Liver (tissue), 3 donors: ENCODE measurements around the gene GRIA1.

ENCODE experiments used
- GABPA ChIP-seq, 2 donors: IDR thresholded peaks in 1 of 2; conservative IDR thresholded peaks in 1 of 2; 2 replicates each; pipeline ENCODE4 v1.6.1; 2016; ENCODE audit warnings: antibody characterized with exemption in 2 of 2, mild to moderate bottlenecking in 1 of 2, moderate library complexity in 1 of 2
- TAF1 ChIP-seq: conservative IDR thresholded peaks from 2 replicates; pipeline ENCODE4 v1.6.1; 2016; ENCODE audit warnings: antibody characterized with exemption, mild to moderate bottlenecking
- YY1 ChIP-seq: IDR thresholded peaks from 2 replicates; pipeline ENCODE4 v1.6.1; 2016; ENCODE audit warnings: antibody characterized with exemption, mild to moderate bottlenecking
- TF ChIP-seq, protein P1 (sequence below): fragments of 150-350 bp; IDR thresholded peaks from 2 replicates; pipeline ENCODE4 v1.5.1; 2017; ENCODE audit warnings: improper control_type of control experiment, low read depth, low read length; ENCODE audit not compliant: missing input control
- TF ChIP-seq, protein P2 (sequence below): IDR thresholded peaks from 2 replicates; pipeline ENCODE4 v1.6.1; 2016; ENCODE audit warnings: antibody characterized with exemption
- donor health status: healthy.
- donor health status: healthy.

DNA sequence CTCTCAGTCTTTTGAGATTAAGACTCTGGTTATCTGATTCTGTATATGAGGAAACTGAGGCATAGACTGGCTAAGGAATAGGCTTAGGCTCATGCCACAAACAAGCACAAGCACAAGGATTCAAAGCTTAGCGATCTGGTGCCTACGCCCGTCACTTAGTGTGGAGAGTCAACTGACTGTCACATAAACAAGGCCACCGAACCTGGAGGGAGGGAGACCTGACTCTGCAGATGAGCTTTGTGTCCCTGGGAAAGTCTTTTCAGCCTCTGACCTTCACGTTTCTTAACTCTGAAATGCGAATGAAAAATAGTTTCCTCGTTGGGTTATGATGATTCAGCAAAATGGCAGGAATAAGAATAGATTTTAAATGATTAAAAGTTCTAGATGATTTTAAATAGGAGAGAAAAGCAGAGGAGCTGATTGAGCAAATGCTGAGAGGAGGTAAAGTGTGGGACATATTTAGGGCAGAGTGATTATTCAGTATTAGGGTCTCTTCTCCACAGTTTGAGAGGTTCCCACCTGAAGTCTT lies 135.4 kb downstream of the GRIA1 start:
- TF ChIP-seq GABPA (IDR thresholded peaks at IDR 0.05 in 1 of 2, conservative IDR thresholded peaks at IDR 0.05 in 1 of 2) (no peak), TAF1 (no peak), YY1 (no peak)
- TF ChIP-seq, protein P1, sequence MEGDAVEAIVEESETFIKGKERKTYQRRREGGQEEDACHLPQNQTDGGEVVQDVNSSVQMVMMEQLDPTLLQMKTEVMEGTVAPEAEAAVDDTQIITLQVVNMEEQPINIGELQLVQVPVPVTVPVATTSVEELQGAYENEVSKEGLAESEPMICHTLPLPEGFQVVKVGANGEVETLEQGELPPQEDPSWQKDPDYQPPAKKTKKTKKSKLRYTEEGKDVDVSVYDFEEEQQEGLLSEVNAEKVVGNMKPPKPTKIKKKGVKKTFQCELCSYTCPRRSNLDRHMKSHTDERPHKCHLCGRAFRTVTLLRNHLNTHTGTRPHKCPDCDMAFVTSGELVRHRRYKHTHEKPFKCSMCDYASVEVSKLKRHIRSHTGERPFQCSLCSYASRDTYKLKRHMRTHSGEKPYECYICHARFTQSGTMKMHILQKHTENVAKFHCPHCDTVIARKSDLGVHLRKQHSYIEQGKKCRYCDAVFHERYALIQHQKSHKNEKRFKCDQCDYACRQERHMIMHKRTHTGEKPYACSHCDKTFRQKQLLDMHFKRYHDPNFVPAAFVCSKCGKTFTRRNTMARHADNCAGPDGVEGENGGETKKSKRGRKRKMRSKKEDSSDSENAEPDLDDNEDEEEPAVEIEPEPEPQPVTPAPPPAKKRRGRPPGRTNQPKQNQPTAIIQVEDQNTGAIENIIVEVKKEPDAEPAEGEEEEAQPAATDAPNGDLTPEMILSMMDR: no peak
- TF ChIP-seq, protein P2, sequence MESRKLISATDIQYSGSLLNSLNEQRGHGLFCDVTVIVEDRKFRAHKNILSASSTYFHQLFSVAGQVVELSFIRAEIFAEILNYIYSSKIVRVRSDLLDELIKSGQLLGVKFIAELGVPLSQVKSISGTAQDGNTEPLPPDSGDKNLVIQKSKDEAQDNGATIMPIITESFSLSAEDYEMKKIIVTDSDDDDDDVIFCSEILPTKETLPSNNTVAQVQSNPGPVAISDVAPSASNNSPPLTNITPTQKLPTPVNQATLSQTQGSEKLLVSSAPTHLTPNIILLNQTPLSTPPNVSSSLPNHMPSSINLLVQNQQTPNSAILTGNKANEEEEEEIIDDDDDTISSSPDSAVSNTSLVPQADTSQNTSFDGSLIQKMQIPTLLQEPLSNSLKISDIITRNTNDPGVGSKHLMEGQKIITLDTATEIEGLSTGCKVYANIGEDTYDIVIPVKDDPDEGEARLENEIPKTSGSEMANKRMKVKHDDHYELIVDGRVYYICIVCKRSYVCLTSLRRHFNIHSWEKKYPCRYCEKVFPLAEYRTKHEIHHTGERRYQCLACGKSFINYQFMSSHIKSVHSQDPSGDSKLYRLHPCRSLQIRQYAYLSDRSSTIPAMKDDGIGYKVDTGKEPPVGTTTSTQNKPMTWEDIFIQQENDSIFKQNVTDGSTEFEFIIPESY: no peak
